Middle frontal gyrus (tissue), 1 donor: ENCODE measurements around the gene IFNLR1.

Experiments
- DNase-seq: peaks from one replicate; pipeline ENCODE4 v3.0.0-alpha.2; 2015; ENCODE audit warnings: low spot score; ENCODE audit errors: extremely low spot score

The IFNLR1 gene

DNA sequence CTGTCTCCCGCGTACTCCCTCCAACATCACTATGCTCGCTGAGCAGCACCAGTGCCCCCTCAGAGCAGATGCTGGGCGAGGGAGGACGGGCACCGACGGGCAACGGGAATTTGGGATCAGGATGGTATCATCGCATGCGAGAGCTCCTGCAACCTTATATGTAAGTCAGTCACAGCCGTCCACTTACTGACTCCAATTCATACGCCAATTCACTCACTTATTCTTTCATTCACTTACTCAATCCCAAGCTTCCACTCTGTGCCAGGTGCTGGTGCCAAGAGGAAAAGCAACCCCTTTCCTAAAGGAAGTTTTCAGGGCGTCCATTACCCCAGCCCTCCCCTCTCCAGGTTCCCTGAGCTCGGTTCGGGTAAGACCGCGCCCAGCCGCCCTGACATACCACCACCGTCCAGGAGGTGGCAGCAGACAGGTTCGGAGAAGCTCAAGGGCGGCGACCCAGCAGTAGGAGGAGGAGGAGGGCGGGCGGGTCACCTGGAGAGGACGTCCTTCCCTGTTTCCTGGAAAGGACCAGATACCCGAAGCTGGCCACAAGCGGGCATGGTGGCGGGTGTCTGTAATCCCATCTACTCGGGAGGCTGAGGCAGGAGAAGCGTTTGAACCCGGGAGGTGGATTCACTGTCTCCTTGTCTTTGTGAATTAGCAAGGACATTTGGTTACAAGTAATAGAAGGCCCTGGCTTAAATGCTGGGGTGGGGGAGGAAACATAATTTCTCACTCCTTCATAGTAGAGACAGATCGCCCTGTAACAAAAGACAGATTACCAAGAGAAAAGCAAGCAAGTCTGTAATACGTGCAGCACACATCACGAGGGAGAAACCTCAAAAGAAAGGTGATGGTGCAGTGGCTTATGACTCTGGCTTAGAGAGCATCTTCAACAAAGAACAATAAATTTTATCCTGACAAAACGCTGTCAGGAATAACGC, 36.6 kb downstream of the IFNLR1 start:
- peak; percentile 27 for DNase-seq

DNA sequence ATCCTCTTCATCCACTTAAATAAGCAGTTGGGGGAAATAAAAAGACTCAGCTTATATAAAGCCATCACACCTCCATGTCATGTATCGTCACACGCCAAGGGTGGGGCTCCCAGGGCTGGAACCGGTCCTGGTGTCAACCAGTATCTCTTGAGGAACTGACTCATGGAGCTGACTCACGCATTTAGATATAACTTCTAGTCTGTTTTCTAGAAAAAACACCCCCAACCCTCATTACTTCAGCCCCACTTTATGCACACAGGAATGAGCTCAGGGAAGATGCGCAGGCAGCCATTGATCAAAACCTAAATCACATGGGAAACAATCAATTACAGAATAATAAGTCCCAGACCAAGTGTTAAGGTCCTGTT, 37.2 kb downstream of the IFNLR1 start:
- DNase-seq = no peak

DNA sequence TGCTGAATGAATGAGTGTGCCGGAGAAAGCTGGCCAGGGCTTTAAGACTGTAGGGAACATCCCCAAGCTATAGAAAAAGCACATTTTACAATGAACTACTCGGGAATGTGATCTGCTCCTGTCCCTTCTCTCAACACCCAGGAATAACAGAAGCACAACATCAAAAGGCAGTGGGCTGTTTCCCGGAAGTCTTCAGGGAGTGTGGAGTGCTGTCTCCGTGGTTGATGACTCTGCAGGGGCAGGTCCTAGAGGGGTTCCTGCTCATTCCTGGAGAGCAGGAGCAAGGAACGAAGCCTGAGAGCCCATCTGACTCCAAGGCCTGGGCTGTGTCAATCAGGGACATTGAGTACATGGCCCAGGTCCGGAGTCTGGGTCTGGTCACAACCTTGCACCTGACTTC, 39.3 kb downstream of the IFNLR1 start:
- DNase-seq = no peak

DNA sequence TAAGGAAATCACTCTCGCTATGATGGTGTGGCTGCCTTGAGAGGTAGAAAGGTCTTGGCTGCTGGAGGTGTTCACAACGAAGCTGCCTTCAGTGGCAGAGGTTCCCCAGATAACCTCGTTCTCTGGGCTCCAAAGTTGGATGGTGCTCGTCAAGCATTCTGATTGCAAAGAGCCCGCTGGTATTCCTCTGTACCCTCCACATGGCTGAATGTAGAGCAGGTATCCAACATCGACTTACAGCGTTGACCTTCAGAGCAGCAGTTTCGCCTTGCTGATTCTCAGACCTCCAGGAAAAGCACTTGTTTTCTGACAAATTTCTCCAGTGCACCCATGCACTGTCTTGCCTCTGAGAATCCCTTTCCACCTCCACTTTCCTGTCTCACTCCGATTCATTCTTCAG, 39.9 kb downstream of the IFNLR1 start:
- no peak for DNase-seq

DNA sequence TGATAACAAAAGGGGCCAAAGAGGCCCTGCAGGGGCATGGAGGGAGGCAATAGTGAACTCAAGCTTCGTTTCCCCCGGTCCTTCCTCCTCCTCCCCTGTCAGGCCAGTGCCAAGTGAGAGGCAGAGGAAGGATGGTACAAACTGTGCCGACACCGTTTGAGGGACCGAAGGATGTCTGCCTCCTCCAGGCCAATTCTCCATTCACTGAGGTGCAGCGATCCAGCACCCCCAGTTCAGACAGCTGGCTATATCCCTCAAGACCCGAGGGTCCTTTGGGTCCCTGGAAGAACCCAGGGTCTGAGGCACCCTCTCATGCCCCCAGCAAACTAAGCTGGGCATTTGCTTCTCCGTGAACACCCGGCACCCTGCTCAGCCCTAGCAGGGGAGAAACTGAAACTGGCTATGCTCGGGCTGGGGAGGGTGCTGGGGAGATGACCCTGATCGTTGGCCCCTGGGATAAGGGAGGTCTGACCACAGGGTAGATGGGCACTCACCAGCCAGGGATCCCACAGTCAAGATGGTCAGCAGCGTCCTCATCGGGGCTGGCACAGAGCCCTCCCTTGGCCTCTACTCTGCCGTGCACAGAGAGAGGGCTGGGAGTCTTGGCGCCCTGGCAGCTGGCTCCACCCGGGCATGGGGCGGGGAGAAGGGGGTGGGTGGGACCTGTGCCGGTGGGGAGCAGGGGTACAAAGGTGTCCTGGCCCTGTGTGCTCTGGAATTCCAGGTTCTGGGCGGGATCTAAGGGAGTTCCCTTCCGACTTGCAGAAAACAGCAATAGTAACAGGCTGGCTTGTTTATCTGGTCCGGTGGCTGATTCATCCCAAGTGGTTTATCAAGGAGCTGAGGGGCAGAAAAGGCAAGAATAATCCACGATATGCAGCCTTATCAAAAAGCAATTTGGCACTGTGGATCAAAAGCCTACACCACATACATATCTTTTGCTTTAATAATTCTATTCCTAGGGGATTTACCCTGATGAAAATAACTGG, 44.2 kb downstream of the IFNLR1 start, which contains the start of gene IL22RA1:
Gene IL22RA1, minus strand, starts transcription at position 595 of the 989 bp plus-strand sequence. Its CDS starts 58 bp downstream, at position 537.
- no peak for DNase-seq

DNA sequence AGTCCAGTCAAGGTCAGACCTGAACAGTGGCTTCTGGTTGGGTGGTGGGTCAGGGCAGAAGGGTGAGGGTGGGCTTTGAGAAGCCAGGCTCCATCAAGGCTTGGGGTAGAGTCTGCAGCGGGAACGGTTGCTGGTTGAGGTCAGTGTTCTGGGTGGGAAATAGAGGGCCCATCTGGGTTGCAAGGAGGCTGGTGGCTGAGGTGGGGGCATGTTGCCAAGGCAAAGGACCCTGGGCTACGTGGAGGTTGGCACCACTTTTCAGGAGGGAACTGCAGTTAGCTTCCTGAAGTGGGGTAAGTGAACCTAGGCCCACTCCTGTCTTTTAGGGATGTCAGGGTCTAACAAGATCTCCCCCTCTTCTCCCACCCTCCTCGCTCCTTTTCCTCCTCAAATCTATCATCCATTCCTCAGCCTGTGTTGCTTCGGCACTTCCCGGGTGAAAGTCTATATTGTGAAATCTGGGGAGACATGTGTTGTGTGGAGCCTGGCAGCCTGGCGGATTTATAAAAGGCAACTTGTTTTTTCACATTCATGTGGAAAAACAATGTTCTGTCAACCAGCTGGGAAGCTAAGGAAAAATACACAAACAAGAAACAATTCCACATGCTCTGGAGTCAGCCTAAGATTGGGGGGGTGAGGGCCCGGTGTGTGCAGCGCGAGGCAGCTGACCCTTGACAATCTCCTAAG, 45.6 kb downstream of the IFNLR1 start:
- DNase-seq = no peak

DNA sequence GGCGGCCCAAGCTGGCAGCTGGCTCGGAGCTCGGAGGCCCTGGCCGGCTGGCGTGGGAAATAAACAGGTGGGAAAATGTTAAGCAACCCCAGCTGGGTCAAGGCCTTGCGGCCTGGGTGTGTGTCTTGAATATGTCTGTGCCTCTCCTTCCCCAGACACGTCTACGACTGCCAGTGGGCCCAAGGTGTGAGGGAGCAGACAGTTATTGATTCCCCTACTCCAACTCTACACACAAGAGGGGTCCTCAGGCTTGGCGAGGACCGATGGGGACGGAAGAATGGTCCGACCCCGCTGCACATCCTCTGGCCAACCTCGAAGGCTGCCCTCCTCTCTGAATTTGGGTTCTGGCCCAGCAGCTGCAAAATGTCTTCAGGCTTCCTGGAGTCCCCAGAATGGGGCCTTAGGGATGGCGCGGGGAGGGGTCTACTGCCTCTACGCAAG, 46.3 kb downstream of the IFNLR1 start:
- DNase-seq = no peak

DNA sequence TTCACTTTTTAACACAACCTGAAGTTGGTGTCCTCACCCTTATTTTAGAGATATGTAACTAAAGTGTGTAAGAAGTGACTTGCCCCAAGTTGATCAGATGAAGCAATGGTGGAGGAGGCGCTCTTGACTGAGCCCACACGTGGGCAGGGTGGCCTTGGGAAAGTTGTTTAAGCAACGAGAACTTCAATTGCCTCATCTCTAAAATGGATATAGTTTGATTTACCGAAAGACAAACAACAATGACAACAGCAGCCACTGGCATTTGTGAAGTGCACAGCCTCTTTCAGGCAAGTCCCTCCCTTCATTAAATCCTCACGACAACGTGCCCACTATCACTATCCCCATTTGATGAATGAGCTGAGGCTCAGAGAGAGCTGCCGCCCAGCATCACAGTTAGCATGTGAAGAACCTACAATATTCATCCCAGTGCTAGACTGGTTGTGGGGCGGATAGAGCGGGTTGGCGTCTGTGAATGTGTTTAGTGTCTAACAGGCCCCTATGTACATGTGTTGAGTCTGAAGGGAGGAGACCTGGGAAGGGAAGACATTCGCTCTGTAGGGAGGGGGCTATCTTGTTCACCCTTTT, 47.2 kb downstream of the IFNLR1 start:
- DNase-seq = no peak

DNA sequence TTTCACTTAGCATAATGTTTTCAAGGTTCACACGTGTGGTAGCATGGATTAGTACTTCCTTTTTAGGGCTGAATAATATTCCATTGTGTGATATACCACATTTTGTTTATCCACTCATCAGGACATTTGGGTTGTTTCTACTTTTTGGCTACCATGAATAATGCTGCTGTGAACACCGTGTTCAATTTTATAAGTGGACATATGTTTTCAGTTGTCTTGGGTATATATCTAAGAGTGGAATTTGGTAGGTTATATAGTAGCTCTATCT, 47.9 kb downstream of the IFNLR1 start:
- no peak for DNase-seq

DNA sequence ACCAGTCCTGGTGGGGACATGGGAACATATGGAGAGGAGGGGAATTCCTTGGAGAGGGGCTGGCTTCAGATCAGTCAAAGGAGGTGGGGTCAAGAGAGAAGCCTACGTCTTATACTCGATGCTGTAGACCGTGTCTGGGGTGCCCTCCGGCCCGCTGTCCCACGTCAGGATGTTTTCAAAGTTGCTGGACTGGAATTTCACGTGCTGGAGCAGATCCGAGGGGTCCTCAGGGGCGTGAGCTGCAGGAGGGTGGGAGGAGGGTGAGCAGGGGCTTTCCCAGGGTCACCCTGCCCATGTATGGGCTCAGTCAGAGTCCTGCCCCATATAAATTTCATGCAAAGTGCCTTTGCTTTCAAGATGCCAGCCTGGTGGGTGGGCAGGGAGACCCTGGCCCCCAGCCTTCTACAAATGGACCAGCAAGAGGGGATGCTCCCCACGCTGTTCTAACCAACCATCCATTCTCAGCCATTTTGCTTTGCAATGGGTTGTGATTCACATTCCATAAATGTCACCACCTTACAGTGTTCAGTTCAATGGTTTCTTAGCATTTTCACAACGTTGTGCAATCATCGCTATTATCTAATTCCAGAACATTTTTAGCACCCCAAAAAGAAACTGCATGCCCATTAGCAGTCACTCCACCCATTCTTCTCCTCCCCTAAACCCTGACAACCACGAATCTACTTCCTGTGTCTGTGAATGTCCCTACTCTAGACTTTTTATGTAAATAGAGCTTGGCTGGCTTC, 48.4 kb downstream of the IFNLR1 start:
- no peak for DNase-seq

DNA sequence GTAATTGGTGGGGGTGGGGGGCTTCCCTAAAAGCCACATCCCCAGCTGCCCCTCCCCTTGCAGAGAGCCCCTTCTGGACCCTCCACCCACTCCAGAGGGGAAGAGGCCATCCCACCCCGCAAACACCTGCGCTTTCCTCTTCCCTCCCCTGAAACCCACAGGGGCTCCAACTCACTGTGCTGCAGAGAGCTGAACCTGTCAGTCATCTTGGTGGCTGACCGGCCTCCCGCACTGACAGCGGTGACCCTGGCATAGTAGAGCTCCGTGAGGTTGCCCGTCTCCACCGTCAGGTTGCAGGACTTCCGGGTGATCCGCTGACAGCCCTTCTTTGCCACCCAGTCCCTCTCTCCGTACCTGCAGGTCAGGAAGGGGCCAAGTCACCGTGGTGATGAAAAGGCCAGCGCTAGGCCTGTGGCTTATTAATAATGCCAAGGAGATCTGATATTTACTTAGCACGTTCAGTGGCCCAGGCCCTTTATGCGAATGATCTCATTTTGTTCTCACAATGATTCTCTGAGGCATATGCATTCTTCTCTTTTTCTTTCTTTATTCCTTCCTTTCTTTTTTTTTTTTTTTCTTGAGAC, 50.0 kb downstream of the IFNLR1 start:
- no peak for DNase-seq

DNA sequence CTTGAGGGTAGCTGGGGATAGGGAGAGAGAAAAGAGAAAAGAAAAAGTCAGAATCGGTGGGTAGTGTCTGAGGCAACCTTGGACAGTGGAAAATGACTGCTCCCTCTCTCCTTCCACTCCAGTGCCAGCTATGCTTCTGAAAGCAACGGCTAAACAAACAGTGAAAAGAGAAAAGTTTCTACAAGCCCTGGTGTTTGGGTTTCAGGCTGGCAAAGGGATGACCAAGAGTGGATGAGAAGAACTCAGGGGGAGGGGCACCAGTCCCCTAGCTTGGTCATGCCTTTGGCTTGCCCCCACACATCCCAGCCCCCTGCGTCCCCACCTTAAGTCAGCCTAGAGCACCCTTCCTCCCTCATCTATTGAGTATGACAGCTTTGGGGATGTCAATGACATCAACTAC, 52.7 kb downstream of the IFNLR1 start:
- DNase-seq = no peak

DNA sequence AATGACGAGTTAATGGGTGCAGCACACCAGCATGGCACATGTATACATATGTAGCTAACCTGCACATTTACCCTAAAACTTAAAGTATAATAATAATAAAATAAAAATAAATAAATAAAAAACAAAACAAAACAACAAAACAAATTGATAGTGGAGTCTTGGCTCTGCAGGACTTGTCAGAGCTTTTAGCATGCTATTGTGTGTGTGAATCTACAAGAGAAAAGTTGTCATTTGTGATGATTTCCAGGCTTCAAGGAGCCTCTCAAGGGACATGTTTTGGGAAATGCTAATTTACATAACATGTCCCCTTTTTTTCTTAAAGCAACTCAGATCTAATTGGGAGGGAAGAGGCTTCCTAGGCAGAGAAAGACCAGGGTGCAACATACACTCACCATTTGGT, 53.3 kb downstream of the IFNLR1 start:
- DNase-seq = no peak

DNA sequence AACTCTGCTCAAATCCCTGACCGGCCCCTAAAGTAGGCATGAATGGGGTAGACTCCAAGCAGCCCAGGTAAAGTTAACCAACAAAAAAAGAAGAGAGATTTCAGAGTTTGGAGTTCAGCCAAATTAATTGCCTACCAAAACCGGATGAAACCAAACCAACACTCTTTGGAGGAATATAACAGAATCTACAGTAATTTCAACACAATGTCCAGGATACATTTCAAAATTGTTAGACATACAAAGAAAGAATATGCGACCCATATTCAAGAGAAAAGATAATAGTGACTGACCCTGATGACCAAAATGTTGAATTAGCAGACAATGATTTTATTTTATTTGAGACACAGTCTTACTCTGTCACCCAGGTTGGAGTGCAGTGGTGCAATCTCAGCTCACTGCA, 56.7 kb downstream of the IFNLR1 start:
- DNase-seq = no peak

DNA sequence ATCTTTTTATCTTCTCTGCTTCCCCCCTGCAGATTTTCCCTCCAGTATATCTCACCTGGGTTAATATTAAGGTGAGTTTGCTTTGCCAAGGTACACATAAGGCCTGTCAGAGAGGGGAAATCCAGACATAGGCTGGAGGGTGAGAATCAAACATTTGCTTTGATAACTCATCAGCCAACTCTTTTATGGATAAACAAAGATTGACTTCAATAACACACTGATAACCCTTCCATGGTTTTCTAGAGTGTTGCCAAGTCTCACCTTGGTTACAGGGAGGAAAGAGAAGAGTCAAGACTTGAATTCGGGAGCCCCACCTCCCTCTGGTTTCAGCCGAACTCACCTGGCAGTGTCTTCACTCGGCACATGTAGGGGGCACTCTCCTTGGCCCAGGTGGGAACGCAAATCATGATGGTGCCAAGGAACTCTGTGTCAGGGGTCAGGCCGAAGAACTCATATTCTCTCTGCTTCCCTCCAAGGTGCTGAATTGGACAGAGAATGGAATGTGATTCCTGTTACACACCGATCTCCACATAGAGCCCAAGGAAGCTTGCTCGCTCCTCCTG, 59.2 kb downstream of the IFNLR1 start:
- DNase-seq = no peak

DNA sequence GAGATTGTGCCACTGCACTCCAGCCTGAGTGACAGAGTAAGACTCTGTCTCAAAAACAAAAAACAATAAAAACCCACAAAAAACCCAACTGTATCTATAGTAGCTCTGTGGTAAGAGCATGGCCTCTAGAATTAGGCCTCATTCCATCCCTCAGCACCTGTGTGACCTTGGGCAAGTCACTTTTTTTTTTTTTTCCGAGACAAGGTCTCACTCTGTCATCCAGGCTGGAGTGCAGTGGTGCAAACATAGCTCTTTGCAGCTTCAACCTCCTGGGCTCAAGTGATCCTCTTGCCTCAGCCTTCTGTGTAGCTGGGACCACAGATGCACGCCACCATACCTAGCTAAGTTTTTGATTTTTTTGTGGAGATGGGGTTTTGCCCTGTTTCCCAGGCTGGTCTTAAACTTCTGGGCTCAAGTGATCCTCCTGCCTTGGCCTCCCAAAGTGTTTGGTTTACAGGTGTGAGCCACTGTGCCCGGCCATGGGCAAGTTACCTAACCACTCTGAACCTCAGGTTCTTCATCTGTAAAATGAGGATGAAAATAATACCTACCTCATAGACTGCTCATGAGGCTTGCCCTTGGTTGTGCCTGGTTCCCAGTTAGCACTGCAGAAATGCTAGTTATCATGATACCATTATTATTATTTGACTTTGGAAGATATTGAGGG, 59.8 kb downstream of the IFNLR1 start:
- no peak for DNase-seq

DNA sequence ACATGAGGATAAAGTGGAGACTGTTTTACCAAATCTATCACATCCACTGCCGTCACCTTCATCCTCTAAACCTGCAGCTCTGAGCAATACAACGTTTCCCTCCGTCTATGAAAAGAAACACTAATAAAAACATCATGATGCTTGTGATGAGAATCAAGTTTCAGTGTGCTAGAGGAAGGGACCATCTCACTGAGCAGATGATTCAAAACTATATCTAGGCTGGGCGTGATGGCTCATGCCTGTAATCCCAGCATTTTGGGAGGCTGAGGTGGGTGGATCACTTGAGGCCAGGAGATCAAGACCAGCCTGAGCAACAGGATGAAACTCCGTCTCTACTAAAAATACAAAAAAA, 60.4 kb downstream of the IFNLR1 start:
- no peak for DNase-seq

DNA sequence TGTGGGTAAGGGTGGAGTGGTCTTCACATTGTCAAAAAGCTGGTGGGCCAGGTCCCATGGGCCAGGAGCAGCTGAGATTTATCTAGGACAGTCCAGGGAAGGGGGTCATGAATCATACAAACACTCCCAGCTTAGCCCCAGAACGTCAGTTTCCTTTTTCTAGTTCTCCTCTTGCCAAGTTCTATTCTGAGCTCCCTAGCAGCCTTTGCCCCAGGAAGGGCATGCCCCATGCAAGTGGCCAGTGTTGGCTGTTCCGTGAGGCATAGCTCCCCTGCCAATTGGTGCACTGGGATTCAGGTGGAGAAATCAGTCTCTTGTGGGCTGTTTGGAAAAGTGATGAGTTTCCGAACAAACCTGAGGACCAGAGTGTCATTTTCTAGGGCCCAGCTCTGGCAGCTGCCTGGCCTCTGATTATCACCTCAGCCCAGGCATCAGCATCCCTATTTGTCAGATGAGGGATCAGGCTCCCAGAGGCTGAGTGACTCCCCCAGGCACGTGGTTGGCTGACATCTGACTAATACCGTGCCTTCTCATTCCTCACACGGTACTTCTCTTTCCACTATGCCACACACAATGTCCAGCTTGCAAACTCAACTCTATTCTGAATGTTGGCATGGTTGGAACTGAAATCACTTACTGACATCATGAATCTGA, 60.9 kb downstream of the IFNLR1 start:
- no peak for DNase-seq

DNA sequence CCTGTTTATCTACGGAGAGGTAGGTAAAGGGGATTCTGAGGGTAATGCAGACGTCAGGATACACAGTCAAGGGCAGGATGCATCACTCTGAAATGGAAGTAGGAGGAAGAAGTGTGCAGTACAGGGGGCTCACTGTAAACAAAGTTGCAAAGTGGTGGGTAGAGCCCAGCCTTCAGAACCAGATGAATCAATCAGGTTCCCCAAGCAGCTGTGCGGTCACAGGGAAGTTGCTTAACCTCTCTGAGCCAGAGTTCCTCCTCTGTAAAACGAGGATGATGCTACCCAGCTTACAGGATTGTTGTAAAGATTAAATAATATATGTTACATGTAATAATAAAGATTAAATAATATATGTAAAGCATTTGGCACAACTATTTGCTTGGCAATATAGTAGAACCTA, 61.6 kb downstream of the IFNLR1 start:
- DNase-seq = no peak
